ENCODE data around the gene C1orf174.

DNA sequence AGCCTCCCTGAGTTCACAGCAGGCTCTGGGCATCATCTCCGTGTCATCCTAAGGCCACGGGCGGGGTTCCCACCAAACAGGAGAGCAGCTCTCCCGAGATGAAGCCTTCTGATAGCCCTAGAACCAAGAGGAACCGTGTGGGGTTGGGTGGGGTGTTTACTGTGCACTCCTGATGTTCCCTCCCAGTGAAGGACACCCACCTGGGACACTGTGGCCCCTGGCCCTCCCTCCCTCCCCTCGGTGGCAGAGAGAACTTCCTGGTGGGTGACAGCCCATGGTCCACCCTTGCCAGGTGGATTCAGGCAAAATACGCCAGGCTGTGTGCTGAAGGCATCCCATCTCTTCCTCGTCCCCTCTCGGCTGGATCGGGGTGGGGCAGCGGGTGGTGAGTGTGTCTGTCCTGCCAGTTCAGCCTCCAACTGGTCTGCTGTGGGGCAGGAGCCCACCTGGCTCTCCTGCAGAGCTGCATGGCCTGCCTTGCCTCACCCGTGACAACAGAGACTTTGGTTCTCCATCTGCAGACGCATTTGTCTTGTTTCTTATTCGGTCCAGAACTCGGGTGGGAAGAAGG is 15.6 kb upstream of the C1orf174 start:
- no peak for TF ChIP-seq POLR2A (IDR thresholded peaks at IDR 0.05)
- TF ChIP-seq, protein P1, sequence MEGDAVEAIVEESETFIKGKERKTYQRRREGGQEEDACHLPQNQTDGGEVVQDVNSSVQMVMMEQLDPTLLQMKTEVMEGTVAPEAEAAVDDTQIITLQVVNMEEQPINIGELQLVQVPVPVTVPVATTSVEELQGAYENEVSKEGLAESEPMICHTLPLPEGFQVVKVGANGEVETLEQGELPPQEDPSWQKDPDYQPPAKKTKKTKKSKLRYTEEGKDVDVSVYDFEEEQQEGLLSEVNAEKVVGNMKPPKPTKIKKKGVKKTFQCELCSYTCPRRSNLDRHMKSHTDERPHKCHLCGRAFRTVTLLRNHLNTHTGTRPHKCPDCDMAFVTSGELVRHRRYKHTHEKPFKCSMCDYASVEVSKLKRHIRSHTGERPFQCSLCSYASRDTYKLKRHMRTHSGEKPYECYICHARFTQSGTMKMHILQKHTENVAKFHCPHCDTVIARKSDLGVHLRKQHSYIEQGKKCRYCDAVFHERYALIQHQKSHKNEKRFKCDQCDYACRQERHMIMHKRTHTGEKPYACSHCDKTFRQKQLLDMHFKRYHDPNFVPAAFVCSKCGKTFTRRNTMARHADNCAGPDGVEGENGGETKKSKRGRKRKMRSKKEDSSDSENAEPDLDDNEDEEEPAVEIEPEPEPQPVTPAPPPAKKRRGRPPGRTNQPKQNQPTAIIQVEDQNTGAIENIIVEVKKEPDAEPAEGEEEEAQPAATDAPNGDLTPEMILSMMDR (IDR thresholded peaks at IDR 0.05): no peak
